OCI-LY3 (cell line): ENCODE results near the gene GJA5.

Experiments used
- H2AFZ ChIP-seq: fragments of 200-600, 300-600 bp; shearing (Covaris generic); 2 replicates; pipeline ENCODE4 v1.6.0; 2014; ENCODE audit warnings: antibody characterized with exemption, low read depth, low read length
- H3K27ac ChIP-seq: fragments of 200-600, 300-600 bp; sonication (generic); 2 replicates; pipeline ENCODE4 v1.5.1; 2014; ENCODE audit warnings: mild to moderate bottlenecking, low read length, moderate library complexity, mixed read lengths
- H3K27me3 ChIP-seq: fragments of 200-600, 300-600 bp; sonication (generic); 2 replicates; pipeline ENCODE4 v1.6.1; 2014; ENCODE audit warnings: low read depth, low read length, mixed read lengths
- H3K36me3 ChIP-seq: fragments of 200-600, 300-600 bp; sonication (generic); replicated peaks from 2 replicates; pipeline ENCODE3; 2014; ENCODE audit warnings: low read depth, low read length, mixed read lengths
- H3K4me1 ChIP-seq: fragments of 300-600, 200-600 bp; sonication (generic); 2 replicates; pipeline ENCODE4 v1.6.1; 2014; ENCODE audit warnings: low read length, mixed read lengths
- H3K4me2 ChIP-seq: fragments of 200-600, 300-600 bp; sonication (generic); 2 replicates; pipeline ENCODE4 v1.6.1; 2014; ENCODE audit warnings: low read length, mixed read lengths
- H3K4me3 ChIP-seq: fragments of 300-600, 200-600 bp; sonication (generic); 2 replicates; pipeline ENCODE4 v1.5.1; 2014; ENCODE audit warnings: antibody characterized with exemption, mild to moderate bottlenecking, low read length, moderate library complexity
- H3K79me2 ChIP-seq: fragments of 300-600, 200-600 bp; shearing (Covaris generic); 2 replicates; pipeline ENCODE4 v1.6.1; 2014; ENCODE audit warnings: mild to moderate bottlenecking, low read length, mixed read lengths
- H3K9ac ChIP-seq: fragments of 300-600, 200-600 bp; shearing (Covaris generic); 2 replicates; pipeline ENCODE4 v1.6.0; 2014; ENCODE audit warnings: mild to moderate bottlenecking, low read length, moderate library complexity
- H3K9me3 ChIP-seq: fragments of 200-600, 300-600 bp; shearing (Covaris generic); 2 replicates; pipeline ENCODE4 v1.6.1; 2014; ENCODE audit warnings: low read length, mixed read lengths; ENCODE audit not compliant: insufficient read depth
- H4K20me1 ChIP-seq: fragments of 200-600, 300-600 bp; sonication (generic); 2 replicates; pipeline ENCODE4 v1.6.1; 2016; ENCODE audit warnings: low read length, mixed read lengths; ENCODE audit not compliant: insufficient read depth
- CTCF ChIP-seq: fragments of 200-600, 300-600 bp; sonication (generic); IDR thresholded peaks from 2 replicates; pipeline ENCODE4 v1.5.1; 2014; ENCODE audit warnings: antibody characterized with exemption, low read length, low read depth
- EZH2phosphoT487 ChIP-seq: fragments of 200-600 bp; shearing (Covaris generic); IDR thresholded peaks from 2 replicates; pipeline ENCODE4 v1.6.1; 2018; ENCODE audit warnings: antibody characterized with exemption, mixed run types, low read depth

GJA5 gene

GRCh38 chr1:147719711-147720225 is 40.6 kb downstream of the GJA5 start:
- TF ChIP-seq CTCF (no peak), EZH2phosphoT487 (no peak)
- no peaks in the 10 kb centered on the region for H3K36me3 ChIP-seq
- no peak overlapping the region for H3K9ac ChIP-seq
- H2AFZ ChIP-seq: no peak overlapping the region
- H3K27me3 ChIP-seq: peaks cover 21% of the 10 kb centered on the region
- H3K79me2 ChIP-seq: no peaks in the 10 kb centered on the region
- no peak overlapping the region for H3K4me3 ChIP-seq
- H3K9me3 ChIP-seq: peaks cover 6% of the 10 kb centered on the region; the same call in 1 of the 2 replicates
- H4K20me1 ChIP-seq: no peaks in the 10 kb centered on the region
- no peak overlapping the region for H3K27ac ChIP-seq
- H3K4me2 ChIP-seq: no peak overlapping the region
- H3K4me1 ChIP-seq: no peaks in the 10 kb centered on the region

- H3K4me1 ChIP-seq: no peaks in the 10 kb centered on the region
- no peak overlapping the region for H2AFZ ChIP-seq
- H3K79me2 ChIP-seq: no peaks in the 10 kb centered on the region
- H3K4me3 ChIP-seq: no peak overlapping the region
- peaks cover 6% of the 10 kb centered on the region; the same call in 1 of the 2 replicates for H3K9me3 ChIP-seq
- no peak overlapping the region for H3K4me2 ChIP-seq
- H4K20me1 ChIP-seq: no peaks in the 10 kb centered on the region
- H3K9ac ChIP-seq: no peak overlapping the region
- peaks cover 27% of the 10 kb centered on the region for H3K27me3 ChIP-seq
- no peak for TF ChIP-seq EZH2phosphoT487
- no peak for TF ChIP-seq CTCF
- H3K36me3 ChIP-seq: no peaks in the 10 kb centered on the region
- no peak overlapping the region for H3K27ac ChIP-seq
These were observed 41.2 kb downstream of the GJA5 start for GRCh38 chr1:147719029-147719698.

DNA sequence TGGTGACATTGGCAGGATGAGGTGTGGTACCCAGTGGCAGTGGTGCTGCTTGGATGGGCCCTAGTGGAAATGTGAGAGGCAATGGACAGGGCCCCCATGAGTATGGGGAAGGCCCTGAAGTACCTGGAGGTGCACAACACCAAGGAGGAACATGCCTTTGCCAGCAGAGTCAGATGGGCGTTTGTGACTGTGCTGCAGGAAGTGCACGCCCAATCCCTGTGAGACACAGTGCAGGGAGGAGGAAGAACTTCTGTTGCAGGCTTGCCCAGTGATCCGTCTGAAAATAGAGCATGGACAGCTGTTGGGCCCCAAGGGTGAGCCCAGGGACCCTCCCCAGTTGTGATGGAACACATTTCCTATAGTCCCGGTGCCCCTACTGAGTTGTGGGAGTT is 42.7 kb downstream of the GJA5 start:
- Histone ChIP-seq H3K79me2 (no peaks in the 10 kb centered on the region), H3K27ac (no peak overlapping the region), H3K9ac (no peak overlapping the region), H4K20me1 (no peaks in the 10 kb centered on the region), H3K9me3 (peaks cover 6% of the 10 kb centered on the region; the same call in 1 of the 2 replicates), H3K36me3 (no peaks in the 10 kb centered on the region), H3K4me3 (no peak overlapping the region), H3K4me1 (no peaks in the 10 kb centered on the region), H2AFZ (no peak overlapping the region), H3K27me3 (peaks cover 32% of the 10 kb centered on the region), H3K4me2 (no peak overlapping the region)
- TF ChIP-seq EZH2phosphoT487 (no peak), CTCF (no peak)

DNA sequence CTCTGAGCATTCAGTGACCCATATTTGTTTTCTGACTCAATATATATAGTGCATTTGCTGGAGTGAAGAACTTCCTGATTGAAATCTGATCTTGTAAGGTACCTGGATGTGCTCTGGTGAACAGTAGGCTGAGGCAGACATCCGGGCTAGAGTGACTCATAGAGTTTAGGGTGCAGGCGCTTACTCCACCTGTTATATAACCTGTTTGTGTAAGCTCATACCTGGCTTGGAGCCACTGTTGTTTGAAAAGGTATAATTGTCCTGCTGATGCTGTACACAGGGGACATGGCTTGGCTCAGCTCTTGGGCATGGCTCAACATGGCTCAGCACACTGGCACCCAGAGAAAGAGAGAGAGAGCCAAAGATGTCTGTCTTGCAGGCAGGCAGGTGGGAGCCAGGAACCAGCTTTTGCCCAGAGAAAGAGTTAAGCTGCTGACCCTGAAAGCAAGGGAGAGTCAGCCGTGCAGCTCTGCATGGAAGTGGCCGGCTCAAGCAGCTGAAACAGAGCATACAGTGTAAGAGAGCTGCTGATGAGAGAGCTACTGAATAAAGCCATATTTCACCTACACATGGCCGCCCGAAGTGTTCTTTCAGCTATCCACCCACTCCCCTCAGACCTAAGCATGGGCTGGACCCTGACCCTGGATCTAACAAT is 43.2 kb downstream of the GJA5 start:
- no peak overlapping the region for H2AFZ ChIP-seq

More for the DNA sequence above, 43.2 kb downstream of the GJA5 start:
- Histone ChIP-seq H4K20me1 (no peaks in the 10 kb centered on the region), H3K79me2 (no peaks in the 10 kb centered on the region), H3K27ac (no peak overlapping the region), H3K36me3 (no peaks in the 10 kb centered on the region), H3K9me3 (peaks cover 6% of the 10 kb centered on the region; the same call in 1 of the 2 replicates), H3K27me3 (peaks cover 37% of the 10 kb centered on the region), H3K4me1 (no peaks in the 10 kb centered on the region), H3K4me3 (no peak overlapping the region), H3K9ac (no peak overlapping the region), H3K4me2 (no peak overlapping the region)
- TF ChIP-seq EZH2phosphoT487: no peak
- no peak for TF ChIP-seq CTCF
